ENCODE measurements around the gene NUDT21. TPM values are rescaled to one million over a fixed set of nuclear protein-coding genes. Genes with fewer than 3 reads are reported as not detected.
"Not testable (repeated sequence)": the region's sequence is repeated elsewhere in the genome, so short reads cannot be mapped to it uniquely, and the experiment has no call there.

Gene NUDT21
- total RNA-seq, 1 donor: 67.6 TPM

- Histone ChIP-seq H3K9me3 (ENCODE audit: low read depth, low read length) (no peaks in the 10 kb centered on the region), H3K27me3 (ENCODE audit: insufficient read depth, low read length) (no peaks in the 10 kb centered on the region), H3K4me1 (ENCODE audit: insufficient read depth, low read length) (peaks cover 27% of the 10 kb centered on the region), H3K4me3 (ENCODE audit: low read length) (no peak overlapping the region)
Observed at GRCh38 chr16:56413381-56413780, 37.8 kb downstream of the NUDT21 start.

- Histone ChIP-seq H3K4me1 (ENCODE audit: insufficient read depth, low read length) (peaks cover 23% of the 10 kb centered on the region), H3K27me3 (ENCODE audit: insufficient read depth, low read length) (no peaks in the 10 kb centered on the region), H3K9me3 (ENCODE audit: low read depth, low read length) (no peaks in the 10 kb centered on the region), H3K4me3 (ENCODE audit: low read length) (no peak overlapping the region)
Observed at GRCh38 chr16:56411624-56412023, 39.5 kb downstream of the NUDT21 start.

GRCh38 chr16:56411123-56411522 is 40.0 kb downstream of the NUDT21 start:
- H3K4me1 ChIP-seq (ENCODE audit: insufficient read depth, low read length): peaks cover 18% of the 10 kb centered on the region

DNA sequence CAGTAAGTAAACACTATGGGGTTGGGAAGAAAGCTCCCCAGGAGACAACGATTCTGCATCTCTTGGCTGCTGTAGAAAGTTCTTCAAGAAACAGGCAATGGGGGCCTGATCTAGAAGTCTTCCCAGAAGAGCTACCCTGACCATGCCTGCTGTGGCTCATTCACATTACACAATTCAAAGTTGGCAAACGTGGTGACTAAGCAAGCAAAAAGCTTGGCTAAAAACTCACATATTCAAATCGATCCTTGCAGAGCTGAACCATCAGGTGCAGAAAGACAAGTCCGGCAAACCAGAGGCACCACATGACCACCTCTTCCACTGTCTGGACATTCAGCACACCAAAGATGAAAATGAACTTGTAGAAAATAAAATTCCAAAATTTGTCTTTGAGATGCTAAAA is 41.9 kb downstream of the NUDT21 start:
- Histone ChIP-seq H3K4me1 (ENCODE audit: insufficient read depth, low read length) (peaks cover 6% of the 10 kb centered on the region), H3K27me3 (ENCODE audit: insufficient read depth, low read length) (no peaks in the 10 kb centered on the region), H3K4me3 (ENCODE audit: low read length) (no peak overlapping the region), H3K9me3 (ENCODE audit: low read depth, low read length) (no peaks in the 10 kb centered on the region)

More at GRCh38 chr16:56411123-56411522, 40.0 kb downstream of the NUDT21 start:
- Histone ChIP-seq H3K9me3 (ENCODE audit: low read depth, low read length) (no peaks in the 10 kb centered on the region), H3K27me3 (ENCODE audit: insufficient read depth, low read length) (no peaks in the 10 kb centered on the region), H3K4me3 (ENCODE audit: low read length) (no peak overlapping the region)

GRCh38 chr16:56408379-56409098 is 42.6 kb downstream of the NUDT21 start:
- Histone ChIP-seq H3K27me3 (ENCODE audit: insufficient read depth, low read length) (no peaks in the 10 kb centered on the region), H3K4me1 (ENCODE audit: insufficient read depth, low read length) (peaks cover 6% of the 10 kb centered on the region), H3K4me3 (ENCODE audit: low read length) (no peak overlapping the region), H3K9me3 (ENCODE audit: low read depth, low read length) (no peaks in the 10 kb centered on the region)

GRCh38 chr16:56405977-56406672 is 45.0 kb downstream of the NUDT21 start:
- Histone ChIP-seq H3K4me3 (ENCODE audit: low read length) (no peak overlapping the region), H3K9me3 (ENCODE audit: low read depth, low read length) (no peaks in the 10 kb centered on the region), H3K4me1 (ENCODE audit: insufficient read depth, low read length) (peaks cover 6% of the 10 kb centered on the region), H3K27me3 (ENCODE audit: insufficient read depth, low read length) (no peaks in the 10 kb centered on the region)

- H3K27me3 ChIP-seq (ENCODE audit: insufficient read depth, low read length): no peaks in the 10 kb centered on the region
- H3K4me3 ChIP-seq (ENCODE audit: low read length): no peak overlapping the region
- no peaks in the 10 kb centered on the region for H3K9me3 ChIP-seq (ENCODE audit: low read depth, low read length)
- no peaks in the 10 kb centered on the region for H3K4me1 ChIP-seq (ENCODE audit: insufficient read depth, low read length)
Observed at GRCh38 chr16:56401482-56401881, 49.6 kb downstream of the NUDT21 start.

- H3K4me1 ChIP-seq (ENCODE audit: insufficient read depth, low read length): no peaks in the 10 kb centered on the region
- no peak overlapping the region for H3K4me3 ChIP-seq (ENCODE audit: low read length)
- no peaks in the 10 kb centered on the region for H3K9me3 ChIP-seq (ENCODE audit: low read depth, low read length)
- H3K27me3 ChIP-seq (ENCODE audit: insufficient read depth, low read length): no peaks in the 10 kb centered on the region
Observed at GRCh38 chr16:56400458-56400857, 50.7 kb downstream of the NUDT21 start.

- Histone ChIP-seq H3K4me1 (ENCODE audit: insufficient read depth, low read length) (no peaks in the 10 kb centered on the region), H3K27me3 (ENCODE audit: insufficient read depth, low read length) (no peaks in the 10 kb centered on the region), H3K4me3 (ENCODE audit: low read length) (no peak overlapping the region), H3K9me3 (ENCODE audit: low read depth, low read length) (no peaks in the 10 kb centered on the region)
Observed at GRCh38 chr16:56399486-56399885, 51.6 kb downstream of the NUDT21 start.

GRCh38 chr16:56399047-56399446 is 52.1 kb downstream of the NUDT21 start:
- H3K27me3 ChIP-seq (ENCODE audit: insufficient read depth, low read length): no peaks in the 10 kb centered on the region
- H3K4me3 ChIP-seq (ENCODE audit: low read length): no peak overlapping the region
- H3K4me1 ChIP-seq (ENCODE audit: insufficient read depth, low read length): no peaks in the 10 kb centered on the region
- no peaks in the 10 kb centered on the region for H3K9me3 ChIP-seq (ENCODE audit: low read depth, low read length)

GRCh38 chr16:56396724-56397123 is 54.4 kb downstream of the NUDT21 start:
- not testable (repeated sequence) for H3K27me3 ChIP-seq (ENCODE audit: insufficient read depth, low read length); H3K4me3 ChIP-seq (ENCODE audit: low read length); H3K9me3 ChIP-seq (ENCODE audit: low read depth, low read length); H3K4me1 ChIP-seq (ENCODE audit: insufficient read depth, low read length)

- Histone ChIP-seq H3K4me3 (ENCODE audit: low read length) (no peak overlapping the region), H3K27me3 (ENCODE audit: insufficient read depth, low read length) (no peaks in the 10 kb centered on the region), H3K9me3 (ENCODE audit: low read depth, low read length) (no peaks in the 10 kb centered on the region), H3K4me1 (ENCODE audit: insufficient read depth, low read length) (no peaks in the 10 kb centered on the region)
Observed at GRCh38 chr16:56389554-56389953, 61.6 kb downstream of the NUDT21 start.

GRCh38 chr16:56388209-56388608 is 62.9 kb downstream of the NUDT21 start:
- Histone ChIP-seq H3K4me3 (ENCODE audit: low read length) (no peak overlapping the region), H3K27me3 (ENCODE audit: insufficient read depth, low read length) (no peaks in the 10 kb centered on the region), H3K9me3 (ENCODE audit: low read depth, low read length) (no peaks in the 10 kb centered on the region), H3K4me1 (ENCODE audit: insufficient read depth, low read length) (no peaks in the 10 kb centered on the region)

GRCh38 chr16:56387396-56387795 is 63.7 kb downstream of the NUDT21 start:
- H3K9me3 ChIP-seq (ENCODE audit: low read depth, low read length): no peaks in the 10 kb centered on the region
- no peak overlapping the region for H3K4me3 ChIP-seq (ENCODE audit: low read length)
- no peaks in the 10 kb centered on the region for H3K27me3 ChIP-seq (ENCODE audit: insufficient read depth, low read length)
- H3K4me1 ChIP-seq (ENCODE audit: insufficient read depth, low read length): no peaks in the 10 kb centered on the region

DNA sequence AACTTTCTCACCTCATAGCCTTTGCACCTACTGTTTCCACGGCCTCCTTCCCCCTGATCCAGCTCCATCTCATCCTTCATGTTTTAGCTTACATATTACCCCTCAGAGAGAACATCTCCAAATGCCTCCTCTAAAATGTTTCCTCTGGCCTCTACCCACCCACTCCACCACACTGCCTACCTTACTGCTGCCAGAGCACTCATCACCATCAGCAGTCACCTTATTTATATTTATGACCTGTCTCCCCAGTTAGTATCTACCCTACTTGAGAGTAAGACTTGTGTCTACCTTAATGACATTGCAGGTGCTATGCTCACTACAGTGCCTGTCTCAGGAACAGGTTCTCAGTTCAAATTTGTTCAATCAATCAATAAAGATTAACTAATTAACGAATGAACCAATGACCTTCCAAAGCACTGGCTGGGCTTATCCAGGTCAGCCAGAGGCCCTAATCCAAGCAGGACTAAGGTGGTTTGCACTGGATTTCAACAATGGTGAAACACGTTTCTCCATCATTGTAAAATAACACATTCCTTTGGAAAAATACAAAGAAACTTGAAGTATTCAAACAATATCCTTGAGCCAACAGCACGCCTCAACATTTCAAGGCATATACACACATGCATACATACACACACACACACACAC is 66.9 kb downstream of the NUDT21 start:
- Histone ChIP-seq H3K27me3 (ENCODE audit: insufficient read depth, low read length) (no peaks in the 10 kb centered on the region), H3K4me1 (ENCODE audit: insufficient read depth, low read length) (no peaks in the 10 kb centered on the region), H3K9me3 (ENCODE audit: low read depth, low read length) (peaks cover 10% of the 10 kb centered on the region), H3K4me3 (ENCODE audit: low read length) (no peak overlapping the region)
